OCI-LY1 (cell line): ENCODE results near the gene SYNE1.

Experiments
- EZH2 ChIP-seq: fragments of 200-600 bp; sonication (generic), shearing (Covaris generic); IDR thresholded peaks from 2 replicates; pipeline ENCODE4 v1.8.0; 2017; ENCODE audit warnings: borderline replicate concordance, mixed run types, mild to moderate bottlenecking, antibody characterized with exemption, low read length, moderate library complexity, mixed read lengths
- TF ChIP-seq, protein P1 (sequence below): fragments of 200-600 bp; sonication (generic), shearing (Covaris generic); IDR thresholded peaks from 2 replicates; pipeline ENCODE4 v1.5.1; 2017; ENCODE audit warnings: mild to moderate bottlenecking, antibody characterized with exemption, low read length, moderate library complexity, mixed read lengths

GRCh38 chr6:152598421-152598820 lies 38.7 kb downstream of the SYNE1 start:
- TF ChIP-seq, protein P1, sequence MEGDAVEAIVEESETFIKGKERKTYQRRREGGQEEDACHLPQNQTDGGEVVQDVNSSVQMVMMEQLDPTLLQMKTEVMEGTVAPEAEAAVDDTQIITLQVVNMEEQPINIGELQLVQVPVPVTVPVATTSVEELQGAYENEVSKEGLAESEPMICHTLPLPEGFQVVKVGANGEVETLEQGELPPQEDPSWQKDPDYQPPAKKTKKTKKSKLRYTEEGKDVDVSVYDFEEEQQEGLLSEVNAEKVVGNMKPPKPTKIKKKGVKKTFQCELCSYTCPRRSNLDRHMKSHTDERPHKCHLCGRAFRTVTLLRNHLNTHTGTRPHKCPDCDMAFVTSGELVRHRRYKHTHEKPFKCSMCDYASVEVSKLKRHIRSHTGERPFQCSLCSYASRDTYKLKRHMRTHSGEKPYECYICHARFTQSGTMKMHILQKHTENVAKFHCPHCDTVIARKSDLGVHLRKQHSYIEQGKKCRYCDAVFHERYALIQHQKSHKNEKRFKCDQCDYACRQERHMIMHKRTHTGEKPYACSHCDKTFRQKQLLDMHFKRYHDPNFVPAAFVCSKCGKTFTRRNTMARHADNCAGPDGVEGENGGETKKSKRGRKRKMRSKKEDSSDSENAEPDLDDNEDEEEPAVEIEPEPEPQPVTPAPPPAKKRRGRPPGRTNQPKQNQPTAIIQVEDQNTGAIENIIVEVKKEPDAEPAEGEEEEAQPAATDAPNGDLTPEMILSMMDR: no peak
- TF ChIP-seq EZH2: no peak
